AG10803 (cell line): ENCODE measurements around the gene ITPRID2.

Experiments
- DNase-seq: peaks from one replicate; pipeline ENCODE4 v3.0.0; 2010; ENCODE audit warnings: low read depth
- H3K4me3 ChIP-seq: 2 replicates; pipeline ENCODE4 v1.5.1; 2011; ENCODE audit warnings: mild to moderate bottlenecking, low read length, control low read depth
- TF ChIP-seq, protein P1 (sequence below): conservative IDR thresholded peaks from 2 replicates; pipeline ENCODE4 v1.5.1; 2011; ENCODE audit warnings: mild to moderate bottlenecking, low read length, control low read depth, inconsistent platforms

ITPRID2 gene

DNA sequence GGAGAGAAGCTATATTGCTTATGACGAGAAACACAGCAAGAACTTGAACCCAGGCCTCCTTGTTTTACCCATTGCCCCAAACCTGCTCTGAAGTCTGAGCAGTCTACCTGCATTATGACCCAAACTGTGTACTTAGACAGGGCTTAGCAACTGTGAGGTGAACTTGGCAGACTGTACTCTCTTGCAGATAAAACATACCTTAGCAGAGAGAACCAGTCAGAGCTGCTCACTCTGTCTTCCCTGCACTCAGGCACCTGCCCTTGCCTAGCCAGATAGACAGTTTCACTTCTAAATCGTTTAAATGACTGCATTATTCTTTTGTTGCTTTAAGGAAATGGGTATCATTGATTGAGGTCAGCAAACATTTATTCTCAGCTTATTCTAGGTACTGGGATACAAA lies 20.3 kb downstream of the ITPRID2 start:
- TF ChIP-seq, protein P1, sequence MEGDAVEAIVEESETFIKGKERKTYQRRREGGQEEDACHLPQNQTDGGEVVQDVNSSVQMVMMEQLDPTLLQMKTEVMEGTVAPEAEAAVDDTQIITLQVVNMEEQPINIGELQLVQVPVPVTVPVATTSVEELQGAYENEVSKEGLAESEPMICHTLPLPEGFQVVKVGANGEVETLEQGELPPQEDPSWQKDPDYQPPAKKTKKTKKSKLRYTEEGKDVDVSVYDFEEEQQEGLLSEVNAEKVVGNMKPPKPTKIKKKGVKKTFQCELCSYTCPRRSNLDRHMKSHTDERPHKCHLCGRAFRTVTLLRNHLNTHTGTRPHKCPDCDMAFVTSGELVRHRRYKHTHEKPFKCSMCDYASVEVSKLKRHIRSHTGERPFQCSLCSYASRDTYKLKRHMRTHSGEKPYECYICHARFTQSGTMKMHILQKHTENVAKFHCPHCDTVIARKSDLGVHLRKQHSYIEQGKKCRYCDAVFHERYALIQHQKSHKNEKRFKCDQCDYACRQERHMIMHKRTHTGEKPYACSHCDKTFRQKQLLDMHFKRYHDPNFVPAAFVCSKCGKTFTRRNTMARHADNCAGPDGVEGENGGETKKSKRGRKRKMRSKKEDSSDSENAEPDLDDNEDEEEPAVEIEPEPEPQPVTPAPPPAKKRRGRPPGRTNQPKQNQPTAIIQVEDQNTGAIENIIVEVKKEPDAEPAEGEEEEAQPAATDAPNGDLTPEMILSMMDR: no peak
- no peak for DNase-seq
- no peak overlapping the region for H3K4me3 ChIP-seq

DNA sequence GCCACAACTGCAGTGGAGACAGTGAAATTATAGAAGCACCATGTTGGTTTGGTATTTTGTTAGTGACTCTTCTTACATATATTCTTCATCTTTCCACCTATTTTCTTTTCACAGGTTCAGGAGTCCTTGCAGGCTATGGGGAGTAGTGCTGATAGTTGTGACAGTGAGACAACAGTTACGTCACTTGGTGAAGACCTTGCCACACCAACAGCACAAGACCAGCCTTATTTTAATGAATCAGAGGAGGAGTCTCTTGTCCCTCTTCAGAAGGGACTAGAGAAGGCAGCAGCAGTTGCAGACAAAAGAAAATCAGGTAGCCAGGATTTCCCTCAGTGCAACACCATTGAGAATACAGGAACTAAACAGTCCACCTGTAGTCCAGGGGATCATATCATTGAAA lies 23.6 kb downstream of the ITPRID2 start:
- no peak for DNase-seq
- H3K4me3 ChIP-seq: no peak overlapping the region
- TF ChIP-seq, protein P1: no peak

DNA sequence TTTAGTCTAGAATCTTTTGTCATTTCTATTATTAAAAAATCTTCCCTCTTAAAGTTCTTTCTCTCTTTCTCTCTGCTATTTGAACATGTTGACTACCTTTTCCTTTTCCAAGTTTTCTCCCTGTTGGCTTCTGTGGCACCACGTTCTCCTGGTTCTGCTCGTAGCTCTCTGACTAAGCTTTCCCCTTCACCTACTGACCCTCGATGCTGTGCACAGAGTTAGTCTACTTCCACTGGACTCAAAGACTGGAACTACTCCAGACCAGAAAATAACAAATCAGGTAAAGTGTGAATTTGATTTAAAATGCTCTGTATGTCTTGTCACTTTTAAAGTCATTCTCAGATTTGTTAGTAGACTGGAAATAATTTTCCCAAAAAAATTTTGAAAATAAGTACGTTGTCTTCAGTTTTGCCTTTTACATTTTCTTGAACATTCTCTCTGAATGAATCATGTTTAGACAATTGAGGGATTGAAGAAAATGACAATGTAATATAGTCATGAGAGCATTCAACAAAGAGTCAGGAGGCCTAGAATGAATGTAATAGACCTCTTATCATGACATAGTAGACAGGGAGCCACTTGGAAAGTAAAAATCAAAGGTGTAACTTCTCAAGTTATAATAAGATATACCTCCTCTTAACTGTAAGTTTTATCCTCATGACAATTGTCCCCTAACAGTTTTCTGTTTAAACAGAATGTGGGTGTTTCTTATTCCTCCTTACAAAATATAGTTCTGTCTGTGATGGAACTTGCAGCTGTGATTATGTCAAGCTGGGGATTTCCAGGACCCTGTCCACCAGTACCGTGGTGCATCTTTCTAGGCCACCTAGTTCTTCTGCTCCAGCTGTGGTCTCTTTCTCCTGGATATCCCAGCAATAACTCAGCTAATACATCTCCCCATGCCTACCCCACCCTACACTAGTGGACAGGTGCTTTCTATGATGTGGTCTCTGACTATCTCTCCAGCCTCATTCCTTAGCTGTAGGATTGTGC lies 25.5 kb downstream of the ITPRID2 start:
- DNase-seq: peak; percentile 4
- TF ChIP-seq, protein P1: no peak
- no peak overlapping the region for H3K4me3 ChIP-seq

DNA sequence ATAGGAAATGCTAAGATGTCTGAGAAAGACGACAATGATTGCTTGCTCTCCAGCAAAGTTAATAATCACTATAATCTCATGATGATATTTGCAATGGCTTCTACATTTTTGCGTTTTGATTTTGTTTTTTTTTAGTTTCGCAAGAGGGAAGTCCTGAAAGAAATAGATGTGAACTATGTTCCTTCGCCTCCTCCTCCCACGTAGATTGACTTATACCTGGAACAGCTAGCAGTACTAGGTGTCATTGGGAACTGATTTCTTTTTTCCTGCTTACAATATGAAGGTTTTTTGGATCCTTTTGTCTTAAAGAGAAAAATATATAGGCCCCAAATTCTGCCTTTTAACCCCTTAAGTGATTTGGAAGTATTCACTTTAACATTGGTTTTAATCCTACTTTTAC lies 26.7 kb downstream of the ITPRID2 start:
- no peak for DNase-seq
- no peak overlapping the region for H3K4me3 ChIP-seq
- TF ChIP-seq, protein P1: no peak

DNA sequence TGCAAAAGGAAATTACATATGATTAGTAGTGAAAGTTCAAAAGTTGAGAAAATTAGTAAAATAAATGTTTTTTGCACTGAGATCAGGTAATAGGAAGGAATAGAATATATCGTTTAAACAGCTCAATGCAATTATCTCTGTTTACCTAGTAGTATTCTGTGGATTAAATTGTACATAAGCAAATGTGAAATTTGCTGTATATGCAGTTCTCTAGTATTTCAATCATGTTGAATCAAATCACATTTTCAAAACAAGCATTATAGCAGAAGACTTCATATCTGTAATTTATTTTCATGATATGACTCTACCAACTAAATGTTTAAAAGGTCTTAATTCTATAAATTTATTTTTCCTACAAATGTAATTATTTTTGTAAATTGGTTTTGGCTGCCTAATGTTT lies 31.6 kb downstream of the ITPRID2 start:
- TF ChIP-seq, protein P1: no peak
- no peak overlapping the region for H3K4me3 ChIP-seq
- DNase-seq: no peak

DNA sequence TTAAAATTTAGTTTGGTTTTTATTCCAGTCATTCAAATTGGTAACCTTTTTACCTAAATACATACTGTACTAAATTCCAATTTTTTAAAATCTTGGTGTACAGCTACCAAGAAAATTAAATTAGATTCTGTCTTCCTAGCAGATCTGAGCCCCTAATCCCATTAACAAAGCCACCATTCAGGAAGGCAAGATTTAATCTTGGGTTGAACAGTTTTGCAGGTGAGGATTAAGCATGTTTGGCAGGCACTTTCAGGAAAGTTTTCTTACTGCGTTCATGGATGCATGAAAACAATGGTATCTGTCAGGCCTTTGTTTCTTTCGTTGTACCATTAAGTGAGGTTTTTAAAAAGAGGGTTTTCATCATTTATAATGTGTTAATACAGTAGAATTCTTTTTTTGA lies 32.8 kb downstream of the ITPRID2 start:
- H3K4me3 ChIP-seq: no peak overlapping the region
- DNase-seq: no peak
- TF ChIP-seq, protein P1: no peak

DNA sequence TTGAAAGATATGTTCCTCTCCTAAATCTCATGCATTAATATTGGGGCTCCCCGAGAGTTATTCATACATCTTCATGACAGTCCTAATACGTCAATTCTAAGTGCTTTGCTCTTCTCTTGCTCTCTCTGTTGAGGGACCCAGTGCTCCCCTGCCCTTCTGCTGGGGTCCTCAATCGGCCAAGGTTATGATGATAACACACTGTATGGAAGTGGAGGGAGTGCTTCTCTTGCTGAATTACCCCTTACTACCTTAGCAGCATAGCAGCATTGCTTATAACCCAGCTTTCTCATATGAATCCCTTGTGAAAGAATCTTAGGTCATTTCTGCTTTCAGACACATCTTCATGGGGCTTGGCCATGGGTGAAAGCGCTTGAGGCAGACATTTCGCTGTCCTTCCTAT lies 43.2 kb downstream of the ITPRID2 start:
- TF ChIP-seq, protein P1: no peak
- no peak for DNase-seq
- H3K4me3 ChIP-seq: no peak overlapping the region
